Activated naive CD4-positive, alpha-beta T cell treated with anti-CD3 and anti-CD28 coated beads, Interleukin-2, amount 10 ng/mL, durations not matched to agents 7 days and 5 days (primary cell): ENCODE results near the gene PRRT3.
"Not testable (repeated sequence)": the region's sequence is repeated elsewhere in the genome, so short reads cannot be mapped to it uniquely, and the experiment has no call there.

ENCODE experiments used
- CTCF ChIA-PET: fragments of 350-600 bp; sonication (Branson Sonifier 250); formaldehyde crosslinking; loops from one replicate; lab custom pipeline; 2021; ENCODE audit warnings: antibody characterized with exemption; lab: Charles Lee
- DNase-seq: peaks from one replicate; pipeline ENCODE4 v3.0.0-alpha.2; 2020
- H3K27ac Mint-ChIP-seq: one replicate; pipeline ENCODE4 v1.8.0; 2021; ENCODE audit warnings: mild to moderate bottlenecking, moderate library complexity, mixed read lengths
- H3K27me3 Mint-ChIP-seq: one replicate; pipeline ENCODE4 v1.8.0; 2021; ENCODE audit warnings: mild to moderate bottlenecking, mixed read lengths
- H3K36me3 Mint-ChIP-seq: one replicate; pipeline ENCODE4 v1.8.0; 2021; ENCODE audit warnings: mixed read lengths
- H3K4me1 Mint-ChIP-seq: one replicate; pipeline ENCODE4 v1.8.0; 2021; ENCODE audit warnings: mixed read lengths
- H3K4me3 Mint-ChIP-seq: one replicate; pipeline ENCODE4 v1.8.0; 2021; ENCODE audit warnings: mild to moderate bottlenecking, moderate library complexity, mixed read lengths
- H3K9me3 Mint-ChIP-seq: one replicate; pipeline ENCODE4 v1.8.0; 2021; ENCODE audit warnings: mixed read lengths

The PRRT3 gene

DNA sequence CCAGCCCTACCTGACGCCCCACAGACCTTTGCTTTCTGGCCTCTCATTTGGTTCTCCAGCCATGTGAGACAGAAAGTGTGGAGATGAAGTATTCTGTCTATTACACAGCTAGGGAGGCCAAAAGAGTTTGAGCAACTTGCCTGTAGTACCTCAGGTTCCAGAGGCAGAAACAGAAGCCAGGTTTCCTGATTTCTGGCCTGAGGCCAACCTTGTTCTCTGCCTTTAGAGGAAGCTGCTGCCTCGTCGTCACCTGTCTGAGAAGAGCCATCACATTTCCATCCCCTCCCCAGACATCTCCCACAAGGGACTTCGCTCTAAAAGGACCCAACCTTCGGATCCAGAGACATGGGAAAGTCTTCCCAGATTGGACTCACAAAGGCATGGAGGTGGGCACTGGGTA is 45.7 kb downstream of the PRRT3 start:
- Mint-ChIP-seq H3K9me3 (no peaks in the 10 kb centered on the region), H3K4me1 (peaks cover 26% of the 10 kb centered on the region), H3K27me3 (peaks cover 14% of the 10 kb centered on the region), H3K4me3 (no peak overlapping the region), H3K27ac (no peak overlapping the region), H3K36me3 (no peaks in the 10 kb centered on the region)
- CTCF ChIA-PET = no interaction called here
- no peak for DNase-seq

GRCh38 chr3:9903904-9904303 is 48.3 kb downstream of the PRRT3 start:
- H3K4me1 Mint-ChIP-seq = peaks cover 30% of the 10 kb centered on the region
- H3K27me3 Mint-ChIP-seq = peaks cover 9% of the 10 kb centered on the region
- no peaks in the 10 kb centered on the region for H3K9me3 Mint-ChIP-seq
- DNase-seq = no peak
- no peak overlapping the region for H3K4me3 Mint-ChIP-seq
- no peaks in the 10 kb centered on the region for H3K36me3 Mint-ChIP-seq
- no peak overlapping the region for H3K27ac Mint-ChIP-seq
- CTCF ChIA-PET = no interaction called here

- Mint-ChIP-seq H3K4me3 (no peak overlapping the region), H3K27ac (no peak overlapping the region), H3K9me3 (no peaks in the 10 kb centered on the region), H3K27me3 (peaks cover 9% of the 10 kb centered on the region), H3K36me3 (no peaks in the 10 kb centered on the region), H3K4me1 (peaks cover 30% of the 10 kb centered on the region)
- CTCF ChIA-PET = interaction anchor here (0.9 to 2.0 kb wide), 4 partner anchors 10 to 432 kb away, joined by 3 to 9 read pairs (median 4); partner anchors contain the start of gene IL17RC
- no peak for DNase-seq
These were observed 49.0 kb downstream of the PRRT3 start for GRCh38 chr3:9903238-9903624.

DNA sequence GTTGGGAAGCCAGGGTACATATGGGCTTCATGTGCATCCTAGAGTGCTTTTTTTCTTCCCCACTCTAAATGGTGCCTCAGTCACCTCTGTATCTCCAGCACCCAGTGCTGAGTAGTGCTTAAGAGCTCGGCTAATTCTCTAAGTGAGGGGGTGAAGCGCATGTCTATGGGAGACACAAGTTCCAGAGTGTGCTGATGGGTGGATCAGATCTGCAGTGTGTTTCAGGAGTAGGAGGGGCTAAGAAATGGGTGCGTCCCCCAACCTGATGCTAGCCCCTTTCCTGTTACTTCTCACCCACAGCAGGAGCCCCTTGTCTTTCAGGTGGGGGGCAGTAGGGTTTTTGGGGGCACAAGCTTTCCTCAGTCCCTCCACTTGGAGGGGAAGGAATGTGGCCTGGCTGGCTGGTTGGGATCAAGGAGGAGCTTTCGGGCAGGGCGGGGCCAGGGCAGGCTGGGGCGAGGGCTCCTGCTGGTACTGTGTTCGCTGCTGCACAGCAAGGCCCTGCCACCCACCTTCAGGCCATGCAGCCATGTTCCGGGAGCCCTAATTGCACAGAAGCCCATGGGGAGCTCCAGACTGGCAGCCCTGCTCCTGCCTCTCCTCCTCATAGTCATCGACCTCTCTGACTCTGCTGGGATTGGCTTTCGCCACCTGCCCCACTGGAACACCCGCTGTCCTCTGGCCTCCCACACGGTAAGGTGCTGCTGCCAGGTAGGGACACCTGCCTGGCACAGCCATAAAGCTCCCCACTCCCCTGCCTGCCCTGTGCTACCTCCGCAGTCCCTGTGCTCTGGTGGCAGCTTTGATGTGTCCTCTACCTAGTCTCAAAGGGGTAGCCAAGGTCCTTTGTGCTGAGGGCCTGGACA is 49.6 kb downstream of the PRRT3 start, which contains the start of gene IL17RE:
TSS of gene IL17RE (plus strand) at position 477 of the 866 bp plus-strand sequence. CDS start at position 562, 85 bp downstream.
- DNase-seq = no peak
- no peak within 1 kb of the TSS for H3K4me3 Mint-ChIP-seq
- peaks cover 9% of the 10 kb centered on the region for H3K27me3 Mint-ChIP-seq
- H3K4me1 Mint-ChIP-seq = peaks cover 30% of the 10 kb centered on the region
- H3K27ac Mint-ChIP-seq = peak within 1 kb of the TSS; percentile 19
- H3K9me3 Mint-ChIP-seq = no peaks in the 10 kb centered on the region
- CTCF ChIA-PET = interaction anchor here (0.7 to 2.0 kb wide), 8 partner anchors 11 to 432 kb away, joined by 3 to 9 read pairs (median 4); partner anchors contain the start of genes IL17RC and JAGN1
- H3K36me3 Mint-ChIP-seq = peaks cover 1% of the 10 kb centered on the region

DNA sequence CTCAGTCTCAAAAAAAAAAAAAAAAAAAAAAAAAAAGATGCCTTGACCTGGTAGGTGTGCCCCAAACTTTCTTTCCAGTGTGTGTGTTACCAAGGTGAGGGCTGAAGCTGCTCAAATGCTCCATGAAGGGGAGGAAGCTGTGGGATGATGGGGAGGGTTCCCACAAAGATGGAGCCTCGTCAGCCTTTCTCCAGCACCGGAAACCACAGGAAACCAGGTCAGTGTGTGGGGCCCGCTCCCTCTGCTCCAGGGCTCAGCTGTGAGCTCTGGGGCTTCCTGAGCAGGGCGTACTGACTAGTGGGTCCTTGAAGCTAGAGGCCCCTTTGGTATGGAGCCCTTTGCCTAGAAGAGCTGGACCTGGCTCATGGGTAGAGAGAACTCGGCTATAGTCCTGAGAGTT is 50.2 kb downstream of the PRRT3 start:
- Mint-ChIP-seq H3K27ac (peak overlapping the region; percentile 19), H3K4me1 (peaks cover 30% of the 10 kb centered on the region), H3K9me3 (no peaks in the 10 kb centered on the region), H3K27me3 (peaks cover 9% of the 10 kb centered on the region), H3K36me3 (peaks cover 1% of the 10 kb centered on the region), H3K4me3 (no peak overlapping the region)
- peak; percentile 41 for DNase-seq
- CTCF ChIA-PET = interaction anchor here (0.7 to 2.0 kb wide), 6 partner anchors 11 to 178 kb away, joined by 3 to 9 read pairs (median 4); partner anchors contain the start of genes IL17RC and JAGN1

DNA sequence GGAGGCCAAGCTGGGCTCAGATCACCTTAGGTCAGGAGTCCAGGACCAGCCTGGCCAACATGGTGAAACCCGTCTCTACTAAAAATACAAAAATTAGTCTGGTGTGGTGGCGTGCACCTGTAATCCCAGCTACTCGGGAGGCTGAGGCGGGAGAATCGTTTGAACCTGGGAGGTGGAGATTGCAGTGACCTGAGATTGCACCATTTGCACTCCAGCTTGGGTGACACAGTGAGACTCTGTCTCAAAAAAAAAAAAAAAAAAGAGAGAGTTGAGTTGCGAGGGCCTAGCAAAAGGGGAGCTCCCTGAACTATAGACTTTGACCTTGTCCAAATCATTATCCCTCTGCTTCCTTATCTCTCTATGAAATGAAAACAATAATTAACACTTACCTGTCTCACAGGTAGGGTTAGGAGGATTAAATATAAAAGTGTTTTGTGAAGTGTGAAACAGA is 51.2 kb downstream of the PRRT3 start:
- H3K4me3 Mint-ChIP-seq, H3K27me3 Mint-ChIP-seq, H3K36me3 Mint-ChIP-seq, H3K9me3 Mint-ChIP-seq, DNase-seq, H3K27ac Mint-ChIP-seq: not testable (repeated sequence)
- CTCF ChIA-PET = interaction anchor here (0.7 to 1.8 kb wide), 2 partner anchors 10 to 12 kb away, joined by 4 read pairs; partner anchors contain the start of gene JAGN1
- H3K4me1 Mint-ChIP-seq = peaks cover 30% of the 10 kb centered on the region

DNA sequence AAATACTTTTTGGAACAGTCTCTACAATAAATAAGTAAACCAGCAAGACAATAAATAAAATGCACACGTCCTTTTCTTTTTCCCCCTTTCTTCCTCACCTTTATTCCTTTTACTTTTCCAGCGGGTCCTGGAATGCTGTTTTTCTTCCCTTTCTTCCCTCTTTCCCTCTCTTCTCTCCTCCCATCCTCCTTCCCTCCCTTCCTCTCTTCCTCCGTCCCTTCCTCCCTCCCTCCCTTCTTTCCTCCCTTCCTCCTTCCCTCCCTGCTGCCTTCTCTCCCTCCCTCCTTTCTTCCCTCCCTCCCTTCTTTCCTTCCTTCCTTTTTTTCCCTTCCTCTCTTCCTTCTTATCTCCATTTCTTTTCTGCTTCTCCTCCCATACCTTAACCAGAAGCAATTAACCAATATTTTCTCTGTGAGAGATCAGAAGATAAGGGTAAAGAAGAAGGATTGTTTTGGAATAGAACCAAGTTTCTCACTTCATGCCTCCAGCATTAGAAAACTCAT is 52.9 kb downstream of the PRRT3 start:
- Mint-ChIP-seq H3K27me3 (no peaks in the 10 kb centered on the region), H3K4me1 (peaks cover 36% of the 10 kb centered on the region), H3K9me3 (no peaks in the 10 kb centered on the region), H3K4me3 (no peak overlapping the region), H3K36me3 (peaks cover 10% of the 10 kb centered on the region), H3K27ac (no peak overlapping the region)
- DNase-seq = no peak
- CTCF ChIA-PET = no interaction called here

- Mint-ChIP-seq H3K4me1 (peaks cover 38% of the 10 kb centered on the region), H3K27me3 (no peaks in the 10 kb centered on the region), H3K36me3 (peaks cover 16% of the 10 kb centered on the region), H3K27ac (no peak overlapping the region), H3K9me3 (no peaks in the 10 kb centered on the region), H3K4me3 (no peak overlapping the region)
- CTCF ChIA-PET = no interaction called here
- DNase-seq = no peak
These were observed 53.6 kb downstream of the PRRT3 start for GRCh38 chr3:9898467-9899241.

GRCh38 chr3:9897408-9898372 is 54.5 kb downstream of the PRRT3 start:
- CTCF ChIA-PET = no interaction called here
- H3K4me1 Mint-ChIP-seq = peaks cover 35% of the 10 kb centered on the region
- H3K27me3 Mint-ChIP-seq = no peaks in the 10 kb centered on the region

GRCh38 chr3:9896755-9897407 is 55.3 kb downstream of the PRRT3 start:
- H3K4me3 Mint-ChIP-seq, H3K27ac Mint-ChIP-seq, DNase-seq, H3K27me3 Mint-ChIP-seq, H3K9me3 Mint-ChIP-seq, CTCF ChIA-PET: not testable (repeated sequence)
- Mint-ChIP-seq H3K36me3 (peaks cover 31% of the 10 kb centered on the region), H3K4me1 (peaks cover 34% of the 10 kb centered on the region)

More at GRCh38 chr3:9897408-9898372, 54.5 kb downstream of the PRRT3 start:
- no peaks in the 10 kb centered on the region for H3K9me3 Mint-ChIP-seq
- no peak overlapping the region for H3K4me3 Mint-ChIP-seq
- no peak overlapping the region for H3K27ac Mint-ChIP-seq
- no peak for DNase-seq
- peaks cover 25% of the 10 kb centered on the region for H3K36me3 Mint-ChIP-seq

GRCh38 chr3:9895715-9896114 is 56.5 kb downstream of the PRRT3 start:
- H3K4me3 Mint-ChIP-seq, H3K27ac Mint-ChIP-seq, H3K27me3 Mint-ChIP-seq, DNase-seq, H3K9me3 Mint-ChIP-seq: not testable (repeated sequence)
- CTCF ChIA-PET = interaction anchor here (3.7 kb wide), 1 partner anchor 37 kb away, joined by 14 read pairs; the partner anchor contains the start of gene CRELD1
- peaks cover 36% of the 10 kb centered on the region for H3K36me3 Mint-ChIP-seq
- peaks cover 33% of the 10 kb centered on the region for H3K4me1 Mint-ChIP-seq
